Measurements from ENCODE around the gene PTN. TPM values are rescaled to one million over a fixed set of nuclear protein-coding genes. Genes with fewer than 3 reads are reported as not detected.

The PTN gene
- total RNA-seq, 1 donor from 2014 or later, result 145 TPM

DNA sequence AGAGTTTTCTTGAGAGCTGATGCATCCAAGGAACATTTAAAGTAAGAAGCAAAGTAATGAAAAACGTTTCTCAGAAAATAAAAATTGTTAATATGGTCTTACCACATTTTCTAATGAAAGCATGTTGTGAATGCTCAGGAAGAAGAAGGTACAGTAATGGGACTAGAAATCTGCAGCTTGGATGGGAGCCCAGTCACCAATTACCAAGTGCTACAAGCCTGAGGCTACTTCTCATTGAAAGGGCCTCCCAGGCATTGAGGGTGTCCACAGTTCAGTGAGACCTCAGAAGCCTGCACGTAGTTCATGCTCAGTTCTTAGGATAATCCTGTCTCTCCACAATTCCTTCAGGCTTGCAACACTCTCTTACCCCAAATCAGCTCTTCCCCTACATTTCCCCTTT lies 17.6 kb downstream of the PTN start:
- Mint-ChIP-seq H3K9me3 (peaks cover 11% of the 10 kb centered on the region), H3K27ac (peak overlapping the region; percentile 18), H3K27me3 (ENCODE audit: low read depth) (no peaks in the 10 kb centered on the region), H3K4me1 (peaks cover 42% of the 10 kb centered on the region), H3K4me3 (no peak overlapping the region), H3K36me3 (peaks cover 10% of the 10 kb centered on the region)
- DNase-seq (ENCODE audit: low spot score in 2 of 2, unreplicated experiment in 2 of 2), result no peak
- no peak for TF ChIP-seq CTCF (IDR thresholded peaks at IDR 0.05; ENCODE audit: unreplicated experiment)

- TF ChIP-seq CTCF (IDR thresholded peaks at IDR 0.05; ENCODE audit: unreplicated experiment), result no peak
- DNase-seq (ENCODE audit: low spot score in 2 of 2, unreplicated experiment in 2 of 2), result no peak
- Mint-ChIP-seq H3K9me3 (peaks cover 11% of the 10 kb centered on the region), H3K36me3 (peaks cover 10% of the 10 kb centered on the region), H3K4me3 (no peak overlapping the region), H3K4me1 (peaks cover 42% of the 10 kb centered on the region), H3K27me3 (ENCODE audit: low read depth) (no peaks in the 10 kb centered on the region), H3K27ac (no peak overlapping the region)
Observed at GRCh38 chr7:137324796-137325696, 18.5 kb downstream of the PTN start.

- DNase-seq (ENCODE audit: low spot score in 2 of 2, unreplicated experiment in 2 of 2), result no peak
- Mint-ChIP-seq H3K36me3 (no peaks in the 10 kb centered on the region), H3K9me3 (no peaks in the 10 kb centered on the region), H3K4me3 (no peak overlapping the region), H3K4me1 (peaks cover 8% of the 10 kb centered on the region), H3K27me3 (ENCODE audit: low read depth) (no peaks in the 10 kb centered on the region), H3K27ac (no peak overlapping the region)
- TF ChIP-seq CTCF (IDR thresholded peaks at IDR 0.05; ENCODE audit: unreplicated experiment), result no peak
Observed at GRCh38 chr7:137316648-137317353, 26.7 kb downstream of the PTN start.

DNA sequence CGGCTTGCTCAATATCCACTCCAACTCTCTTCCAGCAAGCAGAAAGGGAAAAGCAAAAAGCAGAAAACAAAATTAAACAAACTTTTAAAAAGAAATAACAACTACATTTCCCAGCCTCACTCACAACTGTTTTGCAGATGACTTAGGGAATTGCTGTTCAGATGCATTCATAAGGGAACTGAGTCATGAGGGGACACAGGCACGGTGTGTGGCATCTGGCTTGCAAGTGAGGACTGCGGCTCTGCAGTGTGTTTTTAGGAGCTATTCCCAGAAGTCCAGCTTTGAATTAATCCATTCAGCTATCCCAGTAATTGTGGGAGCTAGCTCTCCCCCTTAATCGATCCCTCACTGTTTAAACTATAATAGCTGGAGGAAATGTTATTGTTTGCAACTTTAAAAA lies 30.3 kb downstream of the PTN start:
- Mint-ChIP-seq H3K4me1 (peaks cover 8% of the 10 kb centered on the region), H3K9me3 (peaks cover 20% of the 10 kb centered on the region), H3K27me3 (ENCODE audit: low read depth) (no peaks in the 10 kb centered on the region), H3K4me3 (no peak overlapping the region), H3K36me3 (peaks cover 20% of the 10 kb centered on the region), H3K27ac (peak overlapping the region; percentile 14)
- no peak for DNase-seq (ENCODE audit: low spot score in 2 of 2, unreplicated experiment in 2 of 2)
- TF ChIP-seq CTCF (IDR thresholded peaks at IDR 0.05; ENCODE audit: unreplicated experiment), result no peak

- no peak overlapping the region for H3K4me3 Mint-ChIP-seq
- H3K36me3 Mint-ChIP-seq, result peaks cover 20% of the 10 kb centered on the region
- peak overlapping the region; percentile 82 for H3K27ac Mint-ChIP-seq
- H3K27me3 Mint-ChIP-seq (ENCODE audit: low read depth), result no peaks in the 10 kb centered on the region
- peaks cover 20% of the 10 kb centered on the region for H3K9me3 Mint-ChIP-seq
- peaks cover 43% of the 10 kb centered on the region for H3K4me1 Mint-ChIP-seq
- TF ChIP-seq CTCF (IDR thresholded peaks at IDR 0.05; ENCODE audit: unreplicated experiment), result no peak
- DNase-seq (ENCODE audit: low spot score in 2 of 2, unreplicated experiment in 2 of 2), result no peak
Observed at GRCh38 chr7:137306748-137307147, 36.8 kb downstream of the PTN start.
